ENCODE data around the gene LONP2.
A peak's percentile ranks its signal among the peaks of the same experiment; 100 is the strongest.

Gene LONP2

DNA sequence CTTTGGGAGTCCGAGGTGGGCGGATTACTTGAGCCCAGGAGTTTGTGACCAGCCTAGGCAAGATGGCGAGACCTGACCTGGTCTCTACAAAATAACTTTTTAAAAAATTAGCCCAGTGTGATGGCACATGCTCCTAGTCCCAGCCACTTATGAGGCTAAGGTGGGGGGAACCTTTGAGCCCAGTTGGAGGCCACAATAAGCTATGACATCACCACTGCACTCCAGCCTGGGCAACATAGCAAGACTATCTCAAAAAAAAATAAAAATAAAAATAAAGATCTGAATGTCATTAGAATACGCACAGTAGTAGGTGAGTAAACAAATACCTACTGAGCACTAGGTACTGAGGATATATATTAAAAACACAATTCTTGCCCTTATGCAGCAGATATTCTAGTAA is 138.0 kb downstream of the LONP2 start:
- H3K4me3 ChIP-seq (ENCODE audit: low read length): no peak overlapping the region
- TF ChIP-seq, protein P1, sequence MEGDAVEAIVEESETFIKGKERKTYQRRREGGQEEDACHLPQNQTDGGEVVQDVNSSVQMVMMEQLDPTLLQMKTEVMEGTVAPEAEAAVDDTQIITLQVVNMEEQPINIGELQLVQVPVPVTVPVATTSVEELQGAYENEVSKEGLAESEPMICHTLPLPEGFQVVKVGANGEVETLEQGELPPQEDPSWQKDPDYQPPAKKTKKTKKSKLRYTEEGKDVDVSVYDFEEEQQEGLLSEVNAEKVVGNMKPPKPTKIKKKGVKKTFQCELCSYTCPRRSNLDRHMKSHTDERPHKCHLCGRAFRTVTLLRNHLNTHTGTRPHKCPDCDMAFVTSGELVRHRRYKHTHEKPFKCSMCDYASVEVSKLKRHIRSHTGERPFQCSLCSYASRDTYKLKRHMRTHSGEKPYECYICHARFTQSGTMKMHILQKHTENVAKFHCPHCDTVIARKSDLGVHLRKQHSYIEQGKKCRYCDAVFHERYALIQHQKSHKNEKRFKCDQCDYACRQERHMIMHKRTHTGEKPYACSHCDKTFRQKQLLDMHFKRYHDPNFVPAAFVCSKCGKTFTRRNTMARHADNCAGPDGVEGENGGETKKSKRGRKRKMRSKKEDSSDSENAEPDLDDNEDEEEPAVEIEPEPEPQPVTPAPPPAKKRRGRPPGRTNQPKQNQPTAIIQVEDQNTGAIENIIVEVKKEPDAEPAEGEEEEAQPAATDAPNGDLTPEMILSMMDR (conservative IDR thresholded peaks at IDR 0.05; ENCODE audit: low read length): no peak
- no peak for DNase-seq (ENCODE audit: low read depth)

- TF ChIP-seq, protein P1 (conservative IDR thresholded peaks at IDR 0.05; ENCODE audit: low read length): no peak
- peak overlapping the region; percentile 87 for H3K4me3 ChIP-seq (ENCODE audit: low read length)
- DNase-seq (ENCODE audit: low read depth): peak; percentile 69
Observed at GRCh38 chr16:48383009-48383876, 139.1 kb downstream of the LONP2 start.

- DNase-seq (ENCODE audit: low read depth): no peak
- TF ChIP-seq, protein P1 (conservative IDR thresholded peaks at IDR 0.05; ENCODE audit: low read length): no peak
- H3K4me3 ChIP-seq (ENCODE audit: low read length): peak overlapping the region; percentile 87
Observed at GRCh38 chr16:48383877-48384519, 139.9 kb downstream of the LONP2 start.

- TF ChIP-seq, protein P1 (conservative IDR thresholded peaks at IDR 0.05; ENCODE audit: low read length): no peak
- peak; percentile 46 for DNase-seq (ENCODE audit: low read depth)
- H3K4me3 ChIP-seq (ENCODE audit: low read length): peak overlapping the region; percentile 87
Observed at GRCh38 chr16:48384520-48385252, 140.6 kb downstream of the LONP2 start.

GRCh38 chr16:48385253-48386150 is 141.4 kb downstream of the LONP2 start, which contains the start of gene SIAH1:
SIAH1 (minus strand) TSS chr16:48385413; CDS start chr16:48362428, 22,985 bp downstream.
- H3K4me3 ChIP-seq (ENCODE audit: low read length): peak within 1 kb of the TSS; percentile 87
- TF ChIP-seq, protein P1 (conservative IDR thresholded peaks at IDR 0.05; ENCODE audit: low read length): no peak
- DNase-seq (ENCODE audit: low read depth): peak; percentile 77

GRCh38 chr16:48386559-48387312 is 142.6 kb downstream of the LONP2 start:
- TF ChIP-seq, protein P1 (conservative IDR thresholded peaks at IDR 0.05; ENCODE audit: low read length): no peak
- DNase-seq (ENCODE audit: low read depth): no peak
- no peak overlapping the region for H3K4me3 ChIP-seq (ENCODE audit: low read length)

Data from AG10803 (cell line).